Right hindlimb (tissue), 1 donor: ENCODE results near the gene COL20A1.

Experiments used
- DNase-seq: peaks from one replicate; pipeline ENCODE4 v3.0.0-alpha.2; 2018

Gene COL20A1

DNA sequence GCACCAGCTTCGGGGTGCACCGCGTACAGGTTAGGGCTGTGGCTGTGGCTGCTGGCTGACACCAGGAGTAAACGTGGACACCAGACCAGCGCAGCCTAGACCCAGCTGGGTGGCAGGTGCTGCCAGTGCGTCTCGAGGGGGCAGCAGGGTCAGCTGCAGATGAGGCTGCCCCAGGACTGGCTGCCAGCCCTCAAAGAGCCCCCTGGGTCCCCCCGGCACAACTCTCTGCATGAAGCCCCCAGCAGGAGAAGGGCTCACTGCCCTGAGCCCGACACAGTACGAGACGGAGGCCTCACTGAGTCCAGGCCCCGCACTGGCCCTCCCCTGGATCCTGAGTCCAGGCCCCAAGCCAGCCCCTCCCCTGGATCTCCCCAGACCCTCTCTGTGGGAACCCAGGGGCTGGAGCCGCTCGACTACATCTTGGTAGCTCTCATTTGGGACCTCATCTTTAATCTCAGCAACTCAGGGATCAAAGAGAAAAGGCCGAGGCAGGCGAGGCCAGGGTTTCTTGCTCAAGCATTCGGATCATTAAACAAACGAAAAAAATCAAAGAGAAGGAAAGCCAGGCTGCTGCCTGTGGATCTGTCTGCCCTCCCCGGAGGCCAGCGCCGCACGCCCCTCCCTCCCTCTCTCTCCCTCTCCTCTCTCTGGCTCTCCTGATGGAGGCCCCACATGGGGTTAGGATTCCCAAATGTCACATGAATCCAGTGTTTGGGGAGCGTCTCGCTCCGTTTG is 31.8 kb upstream of the COL20A1 start:
- no peak for DNase-seq

GRCh38 chr20:63261795-63262528 is 31.0 kb upstream of the COL20A1 start:
- no peak for DNase-seq

DNA sequence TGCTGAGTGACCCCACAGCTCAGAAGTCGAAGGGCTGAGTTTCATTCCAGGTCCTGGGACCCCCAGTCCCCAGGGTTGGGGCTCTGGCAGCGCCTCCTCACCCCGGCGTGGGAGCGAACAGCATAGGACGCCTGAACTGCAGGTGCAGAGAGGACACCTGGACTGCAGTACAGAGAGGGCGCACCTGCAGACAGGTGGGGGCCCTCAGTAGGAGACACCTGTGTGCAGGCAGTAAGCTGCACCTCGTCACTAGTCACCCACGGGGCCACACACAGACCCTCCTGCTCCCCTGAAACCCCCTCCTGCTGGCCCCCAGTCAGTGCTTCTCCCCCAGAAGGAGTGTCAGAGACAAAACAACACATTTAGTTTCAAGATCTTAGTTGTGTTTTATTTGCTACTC is 30.1 kb upstream of the COL20A1 start:
- no peak for DNase-seq

- DNase-seq: no peak
Measured at GRCh38 chr20:63264000-63264399, 29.0 kb upstream of the COL20A1 start.

- DNase-seq: peak; percentile 67
Measured at GRCh38 chr20:63264519-63264918, 28.5 kb upstream of the COL20A1 start.

DNA sequence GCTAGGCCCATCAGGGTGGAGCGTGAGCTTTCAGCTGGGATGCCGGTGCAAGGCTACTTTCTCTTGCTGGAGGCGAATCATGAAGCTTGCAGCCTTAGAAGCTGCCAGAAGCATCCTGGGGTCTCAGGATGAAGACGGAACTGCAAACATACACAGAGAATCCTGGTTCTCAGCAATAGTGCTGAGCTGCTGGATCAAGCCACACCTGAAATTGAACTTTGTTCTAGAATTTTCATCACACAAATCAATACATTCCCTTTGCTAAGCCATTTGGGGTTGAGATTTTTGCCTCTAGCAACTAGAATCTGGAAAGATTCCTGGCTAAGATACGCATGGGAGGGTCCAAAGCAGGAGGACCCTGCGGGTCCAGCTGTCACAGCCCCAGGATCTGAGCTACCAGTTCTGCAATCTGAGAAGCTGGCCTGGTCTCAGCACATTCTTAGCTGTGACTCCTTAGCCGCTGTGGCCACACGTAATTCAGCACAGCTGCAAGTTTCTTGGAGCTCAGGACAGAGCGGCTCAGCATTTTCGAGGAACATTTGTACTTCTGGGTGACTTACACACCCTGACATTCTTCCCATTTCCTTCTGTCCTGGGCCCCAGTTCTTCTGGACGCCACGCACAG is 27.0 kb upstream of the COL20A1 start:
- DNase-seq: peak; percentile 84

DNA sequence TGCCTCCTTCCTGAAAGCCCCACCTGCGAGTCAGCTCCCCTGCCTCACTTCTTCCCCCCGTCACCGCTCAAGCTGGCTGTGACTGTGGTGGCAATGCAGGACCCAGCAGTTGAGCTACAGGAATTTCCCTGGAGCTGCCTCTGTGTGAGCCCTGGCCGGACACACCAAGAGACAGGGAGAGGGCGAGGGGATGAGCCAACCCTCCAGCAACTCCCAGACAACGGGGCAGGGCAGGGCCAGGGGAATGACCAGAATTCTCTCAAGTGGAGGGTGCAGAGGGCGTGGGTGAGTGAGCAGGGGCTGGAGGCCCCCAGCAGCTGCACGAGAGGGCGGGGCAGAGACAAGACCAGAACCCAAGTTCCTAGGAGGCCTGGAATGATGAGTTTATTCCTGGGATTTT is 25.3 kb upstream of the COL20A1 start:
- peak; percentile 65 for DNase-seq

- DNase-seq: no peak
Measured at GRCh38 chr20:63268256-63268655, 24.7 kb upstream of the COL20A1 start.

GRCh38 chr20:63268671-63269439 is 24.1 kb upstream of the COL20A1 start:
- no peak for DNase-seq

GRCh38 chr20:63269724-63270123 is 23.3 kb upstream of the COL20A1 start:
- no peak for DNase-seq

DNA sequence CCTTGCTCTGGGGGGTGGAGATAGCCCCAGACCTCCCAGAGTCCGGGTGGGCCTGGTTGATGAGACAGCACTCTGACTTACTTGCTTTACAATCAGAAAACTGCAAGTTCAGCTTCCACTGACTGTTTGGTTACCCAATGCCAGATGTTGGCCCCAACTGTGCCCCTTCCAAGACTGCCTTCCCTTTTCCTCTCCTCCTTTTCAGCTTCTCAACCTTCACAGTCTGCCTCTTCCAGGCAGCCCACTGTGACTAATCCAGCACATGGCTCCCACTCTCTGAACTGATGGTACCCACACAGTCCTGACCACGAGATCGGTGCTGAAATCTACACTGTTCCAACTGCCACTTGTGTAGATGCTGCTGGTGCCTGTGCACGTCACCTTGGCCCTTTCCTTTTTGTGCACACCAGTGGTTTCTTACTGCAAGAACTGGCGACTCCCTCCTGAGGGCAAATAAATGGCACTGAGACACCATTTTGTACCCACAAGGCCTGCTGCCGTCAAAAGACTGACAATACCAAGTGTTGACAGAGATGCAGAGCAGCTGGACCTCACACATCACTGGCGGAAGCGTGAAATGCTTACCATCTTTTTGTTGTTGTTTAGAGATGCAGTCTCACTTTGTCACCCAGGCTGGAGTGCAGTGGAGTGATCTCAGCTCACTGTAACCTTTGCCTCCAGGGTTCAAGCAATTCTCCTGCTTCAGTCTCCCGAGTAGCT is 22.2 kb upstream of the COL20A1 start:
- no peak for DNase-seq

DNA sequence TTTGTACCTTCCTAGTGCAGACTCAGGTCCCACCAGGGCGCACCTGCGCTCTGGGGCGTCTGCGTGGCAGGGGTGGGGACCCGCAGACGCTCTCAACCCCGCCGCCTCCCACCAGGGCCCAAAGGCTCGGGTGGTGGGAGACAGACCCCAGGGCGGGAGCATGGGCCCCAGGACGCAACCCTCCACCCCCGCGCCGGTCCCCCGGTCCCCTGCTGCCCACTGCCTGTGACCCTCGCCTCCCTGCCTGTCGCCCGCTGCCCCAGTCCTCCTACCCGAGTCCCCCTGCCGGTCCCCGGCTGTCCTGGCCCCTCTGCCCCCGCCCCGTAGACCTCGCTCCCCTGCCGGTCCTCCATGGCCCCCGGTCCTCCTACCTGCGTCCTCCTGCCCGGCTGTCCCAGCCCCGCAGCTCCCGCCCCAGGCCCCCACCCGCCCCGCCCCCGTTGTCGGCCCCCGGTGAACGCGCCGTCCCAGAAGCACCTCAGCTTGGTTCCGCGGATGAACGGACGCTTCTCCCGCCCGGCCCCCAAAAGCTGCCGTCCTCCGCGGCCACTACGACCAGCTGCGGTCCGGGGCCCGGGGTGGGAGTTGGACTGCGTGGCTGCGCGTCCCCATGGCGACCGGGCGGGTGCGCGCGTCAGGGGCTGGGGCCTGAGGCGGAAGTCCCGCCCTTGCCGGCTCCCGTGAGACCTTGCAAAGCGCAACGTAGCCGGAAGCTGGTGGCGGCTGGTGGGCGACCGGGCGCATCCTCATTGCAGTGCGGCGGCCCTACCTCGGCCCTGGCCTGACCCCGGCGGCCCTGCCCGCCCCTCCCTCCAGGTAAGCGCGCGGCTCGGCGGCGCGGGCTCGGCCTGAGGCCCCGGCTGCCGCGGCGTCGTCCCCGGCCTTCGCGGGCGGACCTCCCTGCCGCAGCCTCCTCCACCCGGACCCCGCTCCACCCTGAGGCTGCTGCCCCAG is 20.6 kb upstream of the COL20A1 start, which contains the start of gene ARFGAP1:
TSS of gene ARFGAP1 (plus strand) at position 709 of the 954 bp plus-strand sequence. CDS start 2,768 bp downstream, outside the sequence.
- DNase-seq: peak; percentile 96

DNA sequence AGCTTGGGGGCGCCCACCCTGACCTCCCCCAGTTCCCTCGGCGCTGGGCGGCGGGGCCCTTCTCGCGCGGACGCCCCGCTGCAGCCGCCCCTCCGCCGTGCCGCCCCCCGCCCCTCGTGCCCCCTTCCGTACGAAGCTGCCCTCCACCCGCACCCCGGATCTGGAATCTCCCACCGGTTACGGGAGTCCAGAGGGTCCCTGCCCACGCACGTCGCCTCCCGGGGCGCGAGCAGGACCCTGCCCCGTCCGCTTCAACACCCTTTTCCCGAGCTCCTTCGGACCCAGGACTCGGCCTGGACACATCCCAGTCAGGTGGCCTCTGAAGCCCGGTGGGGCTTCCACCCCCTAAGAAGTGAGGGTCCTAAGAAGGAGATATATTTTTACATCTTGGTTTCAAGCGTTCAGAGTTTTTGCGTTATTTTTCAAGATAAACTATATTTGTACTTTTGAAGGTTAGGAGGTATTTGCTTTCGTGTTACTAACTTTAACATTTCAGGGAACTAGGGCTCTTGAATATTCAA is 19.9 kb upstream of the COL20A1 start:
- no peak for DNase-seq

DNA sequence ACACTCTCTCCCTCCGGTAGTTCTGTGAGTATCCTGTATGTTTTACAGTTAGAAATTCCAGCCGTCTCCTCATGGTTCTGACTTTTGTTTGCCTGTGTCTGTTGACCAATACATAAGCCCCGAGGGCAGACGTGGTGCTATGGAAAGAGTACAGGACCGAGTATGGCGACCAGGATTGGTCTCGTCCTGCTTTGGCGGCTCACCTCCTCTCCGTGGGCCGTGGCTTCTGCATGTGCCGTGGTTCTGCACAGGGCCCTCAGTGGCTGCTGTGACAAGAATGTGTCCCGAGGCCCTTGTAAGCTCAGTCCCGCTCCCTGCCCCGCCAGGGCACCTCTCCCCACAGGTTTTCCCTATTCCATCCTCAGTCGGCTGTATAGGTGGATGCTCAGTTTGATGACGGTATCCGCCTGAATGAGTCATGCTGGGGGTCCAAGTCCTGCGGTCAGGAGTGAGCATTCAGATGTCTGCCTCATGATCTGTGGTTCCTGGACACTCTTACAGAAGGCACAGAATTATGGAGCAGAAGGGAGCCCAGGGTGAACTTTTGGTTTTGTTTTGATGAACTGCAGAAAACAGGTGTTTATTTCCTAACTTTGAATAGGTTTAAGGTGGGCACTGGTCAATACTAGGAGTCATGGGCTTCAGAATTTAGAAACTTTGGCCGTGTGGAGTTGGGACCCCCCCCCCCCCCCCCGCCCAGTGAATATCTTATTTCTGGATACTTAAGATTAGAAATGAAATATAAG is 19.2 kb upstream of the COL20A1 start:
- DNase-seq: no peak

DNA sequence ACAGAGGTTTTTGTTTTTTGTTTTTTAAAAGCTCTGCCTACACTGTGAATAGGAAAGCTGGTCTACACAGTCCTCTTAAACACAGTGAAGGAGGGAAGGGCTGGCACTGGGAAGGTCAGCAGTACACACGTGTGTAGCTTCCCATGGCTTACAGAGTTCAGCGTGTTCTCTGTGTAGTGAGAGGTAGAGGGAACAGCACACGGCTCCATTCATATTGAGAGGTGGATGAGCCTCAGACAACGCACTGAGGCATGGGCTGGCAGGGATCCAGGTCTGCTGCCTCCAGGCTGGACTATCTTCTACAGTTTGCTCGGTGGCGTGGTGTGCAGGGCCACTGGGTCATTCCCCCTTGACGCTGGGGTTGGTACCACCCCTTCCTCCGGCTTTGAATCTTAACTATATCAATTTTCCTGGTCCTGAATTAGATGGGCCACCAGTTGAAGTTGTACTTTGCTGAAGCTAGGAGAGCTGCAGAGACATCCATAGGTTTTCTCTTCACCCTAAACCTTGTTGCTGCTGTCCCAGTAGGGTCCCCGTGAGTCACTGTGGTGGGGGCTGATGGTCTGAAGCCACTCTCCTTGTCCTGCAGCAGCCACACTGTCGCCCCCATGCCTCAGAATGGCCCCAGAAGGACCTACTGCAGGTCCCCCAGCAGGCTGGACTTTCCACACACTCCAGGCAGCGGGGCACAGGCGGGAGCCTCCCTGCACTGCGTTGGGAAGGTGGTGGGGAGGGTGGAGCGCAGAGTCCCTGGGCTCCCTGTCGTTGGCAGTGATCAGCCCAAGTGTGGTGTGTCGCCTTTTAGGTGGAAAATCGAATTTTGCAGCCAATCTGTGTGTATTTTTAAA is 18.4 kb upstream of the COL20A1 start:
- DNase-seq: no peak

DNA sequence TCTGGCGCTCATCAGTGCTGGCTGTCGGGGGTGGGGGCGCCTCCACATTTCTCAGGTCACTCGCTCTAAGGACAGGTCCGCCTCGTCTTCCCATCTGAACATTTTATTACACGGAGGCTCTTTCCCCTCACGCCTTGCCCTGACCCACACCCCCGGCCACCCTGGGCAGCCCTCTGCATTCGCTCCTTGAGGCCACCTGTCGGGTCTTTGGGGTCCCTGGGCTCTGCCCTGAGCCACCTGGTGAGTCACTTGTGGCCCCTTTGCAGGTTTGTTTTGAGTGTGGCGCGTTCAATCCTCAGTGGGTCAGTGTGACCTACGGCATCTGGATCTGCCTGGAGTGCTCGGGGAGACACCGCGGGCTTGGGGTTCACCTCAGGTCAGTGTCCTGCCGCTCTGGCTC is 17.2 kb upstream of the COL20A1 start:
- no peak for DNase-seq

DNA sequence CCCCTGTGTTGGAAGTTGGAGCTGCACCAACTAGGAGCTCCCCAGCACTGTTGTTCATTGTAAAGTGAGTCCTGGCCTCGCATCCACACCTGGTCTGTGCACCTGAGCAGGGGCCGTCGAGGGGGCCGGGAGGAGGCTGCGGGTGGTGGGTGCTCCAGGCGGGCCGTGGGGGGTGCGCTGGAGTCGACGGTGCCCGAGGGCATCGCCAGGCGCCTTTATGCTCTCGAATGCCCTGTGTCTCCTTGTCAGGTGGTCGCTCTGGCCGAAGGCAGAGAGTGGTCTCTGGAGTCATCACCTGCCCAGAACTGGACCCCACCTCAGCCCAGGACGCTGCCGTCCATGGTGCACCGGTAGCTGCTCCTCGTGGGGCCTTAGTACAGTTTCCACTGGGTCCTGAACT is 16.0 kb upstream of the COL20A1 start:
- no peak for DNase-seq

DNA sequence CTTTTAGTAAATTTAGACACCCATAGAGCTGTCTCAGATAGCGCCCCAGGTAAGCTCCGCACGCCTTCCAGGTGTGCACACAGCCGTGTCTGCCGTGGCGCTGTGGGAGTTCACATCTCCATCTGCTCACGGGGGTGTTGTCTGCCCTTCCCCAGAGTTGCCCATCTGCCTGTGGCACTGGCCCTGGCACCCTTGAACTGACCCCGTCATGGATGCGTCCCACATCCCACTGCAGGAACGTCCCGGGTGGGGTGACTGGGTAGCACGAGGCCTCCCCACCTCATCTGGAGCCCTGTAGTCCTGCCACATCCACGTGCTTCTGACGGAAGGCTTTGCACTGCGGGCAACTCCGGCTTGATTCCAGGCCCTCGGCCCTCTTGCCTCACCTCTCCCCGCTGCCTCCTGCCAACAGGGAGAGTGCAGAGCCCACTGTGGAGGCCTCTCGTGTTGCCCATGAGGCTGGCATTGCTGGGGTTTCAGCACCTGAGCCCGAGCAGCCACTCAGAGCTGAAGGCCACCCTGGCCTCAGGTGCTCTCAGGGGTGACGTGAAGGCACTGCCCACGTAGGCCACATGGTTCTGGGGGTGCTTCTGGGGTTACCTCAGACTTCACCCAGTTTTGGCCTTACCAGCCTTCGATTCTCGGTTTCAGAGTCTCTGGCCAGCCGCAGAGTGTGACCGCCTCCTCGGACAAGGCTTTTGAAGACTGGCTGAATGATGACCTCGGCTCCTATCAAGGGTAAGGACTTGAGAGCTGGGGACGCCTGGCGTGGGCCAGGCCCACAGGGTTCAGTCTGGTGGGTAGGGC is 15.3 kb upstream of the COL20A1 start:
- no peak for DNase-seq
